GM19467 (cell line): ENCODE results near the gene RFTN1.
A peak's percentile ranks its signal among the peaks of the same experiment; 100 is the strongest.

Source experiments
- ATAC-seq: cut with Tn5 transposase; IDR thresholded peaks from one replicate; pipeline ENCODE4 v1.9.1; 2021; ENCODE audit warnings: mild to moderate bottlenecking, moderate library complexity; ENCODE audit not compliant: unreplicated experiment

Gene RFTN1

DNA sequence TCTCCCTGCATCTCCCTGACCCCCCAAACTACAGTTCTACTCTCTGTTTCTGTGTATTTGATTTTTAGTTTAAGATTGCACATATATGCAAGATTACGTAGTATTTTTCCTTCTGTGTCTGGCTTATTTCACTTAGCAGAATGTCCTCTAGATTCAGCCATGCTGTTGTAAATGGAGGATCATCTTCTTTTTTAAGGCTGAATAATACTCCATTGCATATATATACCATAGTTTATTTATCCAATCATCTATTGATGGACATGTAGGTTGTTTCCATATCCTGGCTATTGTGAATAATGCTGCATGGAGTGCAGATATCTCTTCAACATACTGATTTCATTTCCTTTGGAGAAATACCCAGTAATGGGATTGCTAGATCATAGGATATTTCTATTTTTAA lies 70.8 kb downstream of the RFTN1 start:
- no peak for ATAC-seq

DNA sequence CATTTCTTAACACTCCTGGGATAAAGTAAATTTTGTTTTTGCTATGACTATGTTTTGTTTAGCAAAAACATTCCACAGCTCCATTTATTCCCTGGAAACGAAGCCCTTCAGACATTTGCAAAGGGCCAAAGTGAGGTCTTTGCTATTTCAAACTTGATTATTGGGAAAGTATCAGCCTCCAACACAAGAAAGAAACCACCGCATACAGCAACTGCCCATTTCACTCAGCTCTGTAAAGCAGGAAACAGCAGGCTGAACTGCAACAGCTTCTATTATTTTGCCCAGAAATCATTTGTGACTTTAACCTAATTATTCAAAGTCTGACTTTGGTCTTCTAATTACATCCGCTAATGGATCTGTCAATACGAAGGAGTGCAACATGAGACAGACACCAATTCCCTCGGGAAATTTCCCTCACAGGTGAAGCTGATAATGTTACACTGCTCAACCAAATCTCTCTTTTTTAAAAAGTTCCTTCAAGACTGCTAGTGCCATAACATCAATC lies 72.1 kb downstream of the RFTN1 start:
- no peak for ATAC-seq

GRCh38 chr3:16439848-16440708 lies 73.4 kb downstream of the RFTN1 start:
- ATAC-seq = no peak

DNA sequence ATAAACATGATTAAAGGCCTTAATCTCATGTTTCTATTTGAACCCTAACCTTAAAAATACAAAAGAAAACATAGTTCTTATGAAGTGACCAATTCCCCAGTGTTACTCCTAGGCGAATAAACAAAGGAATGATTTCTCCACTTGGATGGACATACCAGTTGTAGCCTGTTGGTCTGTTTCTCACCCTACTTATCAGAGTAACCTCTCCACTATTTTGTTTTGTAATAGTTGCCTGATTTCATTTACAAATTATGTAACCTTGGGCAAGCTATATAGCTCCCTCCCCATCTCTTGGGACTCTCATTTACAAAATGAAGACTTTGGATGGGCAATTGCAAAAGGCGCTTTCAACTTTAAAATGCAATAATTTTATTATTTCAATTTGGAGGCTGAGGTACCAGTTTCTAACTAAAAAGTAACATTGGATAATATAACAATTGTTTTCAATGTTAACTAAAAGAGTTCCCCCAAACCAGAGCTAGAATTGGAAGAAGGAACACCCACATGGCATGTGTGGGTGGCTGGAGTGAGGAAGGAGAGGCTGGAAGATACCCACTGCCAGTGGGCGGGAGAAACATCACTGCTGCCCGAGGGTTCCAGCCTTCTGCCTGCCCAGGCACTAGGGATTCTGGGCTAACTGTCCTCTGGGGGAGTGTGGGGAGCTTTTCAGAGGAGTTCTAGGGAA lies 74.2 kb downstream of the RFTN1 start:
- ATAC-seq = no peak

GRCh38 chr3:16437640-16438039 lies 75.9 kb downstream of the RFTN1 start:
- ATAC-seq = no peak

DNA sequence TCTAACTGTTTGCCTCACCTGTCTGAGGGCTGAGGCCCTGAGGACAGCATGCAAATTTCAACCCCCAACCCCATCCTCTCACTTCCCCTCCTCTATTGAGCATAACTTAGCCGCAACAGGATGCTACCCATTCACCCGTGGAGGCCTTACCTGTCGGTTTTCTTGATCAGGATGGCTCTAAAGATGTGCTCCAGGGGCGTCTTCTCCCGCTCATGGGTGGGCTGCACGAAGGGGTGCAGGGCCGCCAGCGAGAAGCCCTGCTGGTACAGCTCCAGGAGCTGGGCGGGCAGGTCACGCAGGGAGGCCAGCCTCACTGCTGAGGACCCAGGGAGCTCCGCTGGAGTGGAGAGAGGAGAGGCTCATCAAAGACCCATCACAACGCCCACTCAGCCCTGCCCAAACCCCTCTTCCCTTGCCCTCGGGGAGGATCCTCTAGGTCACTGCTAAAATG lies 79.8 kb downstream of the RFTN1 start:
- ATAC-seq = peak; percentile 71

DNA sequence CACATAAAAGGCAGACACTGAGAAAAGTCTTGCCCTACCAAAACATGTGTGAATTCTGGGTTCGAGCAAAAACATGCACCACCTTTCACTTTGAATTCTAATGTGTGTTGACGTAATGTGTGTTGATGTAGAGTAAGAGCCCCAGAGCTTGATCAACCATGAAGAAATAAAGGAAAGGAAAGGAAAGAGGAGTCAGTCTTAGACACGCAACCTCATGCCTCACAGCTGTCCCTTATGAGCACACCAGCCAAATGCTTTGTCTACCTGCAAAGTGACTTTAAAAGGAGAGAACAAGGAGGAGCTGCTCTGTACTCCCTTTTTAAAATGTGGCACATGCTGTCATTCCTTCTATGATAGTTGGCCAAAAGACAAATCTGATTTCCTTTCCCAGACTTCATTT lies 80.8 kb downstream of the RFTN1 start:
- ATAC-seq = no peak

- no peak for ATAC-seq
Measured at GRCh38 chr3:16430717-16431630, 82.5 kb downstream of the RFTN1 start.

GRCh38 chr3:16429086-16429485 lies 84.4 kb downstream of the RFTN1 start:
- no peak for ATAC-seq

GRCh38 chr3:16428612-16429011 lies 84.9 kb downstream of the RFTN1 start:
- ATAC-seq = no peak

GRCh38 chr3:16427103-16427965 lies 86.2 kb downstream of the RFTN1 start:
- no peak for ATAC-seq

- no peak for ATAC-seq
Measured at GRCh38 chr3:16426665-16427064, 86.8 kb downstream of the RFTN1 start.

DNA sequence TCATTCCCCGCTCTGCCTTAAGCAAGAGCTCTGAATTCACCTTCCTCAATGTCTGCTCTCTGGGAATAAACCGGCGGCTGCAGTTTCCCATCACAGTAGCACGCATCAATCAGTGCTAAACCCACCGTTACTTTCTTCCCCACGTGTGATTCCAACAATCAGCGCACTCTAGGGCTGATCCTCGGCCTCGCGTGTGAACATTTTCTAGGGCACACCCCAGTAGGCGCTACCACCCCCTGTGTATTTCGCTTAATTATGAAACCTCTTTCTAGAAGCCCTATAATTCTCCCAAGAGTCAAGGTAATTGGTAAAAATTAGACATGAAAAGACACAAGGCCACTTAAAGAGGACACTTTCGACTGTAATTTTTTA lies 87.5 kb downstream of the RFTN1 start:
- ATAC-seq = no peak

DNA sequence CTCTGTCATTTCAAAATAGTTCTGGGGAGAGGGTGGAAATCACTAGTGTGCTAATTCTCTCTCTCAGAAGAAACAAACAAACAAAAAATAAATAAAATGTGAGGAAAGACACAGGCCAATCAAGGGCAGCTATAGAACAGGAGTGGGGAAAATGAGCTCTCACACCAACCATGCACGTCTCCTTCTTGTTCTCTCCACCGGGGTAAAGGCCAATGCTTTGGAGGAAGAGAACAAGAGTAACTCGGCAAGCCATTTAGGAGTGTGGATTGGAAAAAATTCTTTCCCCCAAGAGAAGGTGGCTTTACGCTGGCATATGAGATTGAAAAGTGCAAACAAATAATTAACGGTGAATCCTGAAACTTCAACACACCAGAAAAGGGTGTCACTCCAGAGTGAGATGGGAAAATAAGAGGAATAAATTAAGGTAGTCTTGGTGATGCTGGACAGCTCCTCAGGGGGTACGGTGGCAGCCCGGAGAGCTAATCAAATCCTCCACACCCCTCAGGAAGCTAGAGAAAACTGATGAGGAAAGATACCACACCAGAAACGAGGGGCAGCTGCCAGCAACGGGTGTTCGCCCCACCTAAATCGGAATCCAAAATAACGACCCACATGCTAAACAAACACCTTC lies 88.0 kb downstream of the RFTN1 start:
- no peak for ATAC-seq

DNA sequence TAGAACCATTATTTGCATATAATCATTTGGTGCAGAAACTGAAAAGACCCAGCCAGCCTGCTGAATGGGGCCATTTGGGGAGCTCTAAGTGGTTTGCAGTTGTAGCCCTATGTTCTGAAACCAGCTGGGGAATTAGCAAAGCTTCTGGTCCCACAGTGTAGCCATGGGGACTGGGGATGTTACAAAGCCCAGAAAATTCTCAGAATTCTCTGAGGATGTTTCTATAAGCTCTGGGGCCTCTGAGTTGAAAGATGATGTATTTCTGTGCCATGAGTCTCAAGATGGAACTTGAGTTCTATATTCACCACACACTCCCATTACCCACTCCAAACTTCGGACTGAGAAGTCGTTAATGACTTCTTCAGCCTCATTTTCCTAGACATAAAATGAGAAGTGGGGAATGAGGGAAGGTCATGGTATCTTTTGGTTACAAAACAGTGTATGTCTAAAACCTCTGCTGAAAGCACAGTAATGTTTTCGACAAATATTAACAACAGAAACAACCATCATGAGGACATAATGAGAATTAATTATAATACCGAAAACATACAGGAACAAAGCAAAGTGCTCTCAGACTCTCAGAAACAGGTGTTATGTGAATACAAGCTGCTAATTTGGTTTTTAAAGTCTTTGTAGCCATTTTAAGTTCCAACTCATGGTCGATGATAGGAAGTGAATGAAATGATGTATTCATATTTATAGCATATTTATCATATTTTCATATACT lies 89.4 kb downstream of the RFTN1 start:
- peak; percentile 73 for ATAC-seq

GRCh38 chr3:16423298-16423697 lies 90.2 kb downstream of the RFTN1 start:
- ATAC-seq = no peak

- ATAC-seq = no peak
Measured at GRCh38 chr3:16419640-16420241, 93.8 kb downstream of the RFTN1 start.

GRCh38 chr3:16417945-16418739 lies 95.4 kb downstream of the RFTN1 start:
- no peak for ATAC-seq
